GM21515 (cell line): ENCODE measurements around the gene ENTPD8.
A peak's percentile ranks its signal among the peaks of the same experiment; 100 is the strongest.
"Not testable (repeated sequence)": the region's sequence is repeated elsewhere in the genome, so short reads cannot be mapped to it uniquely, and the experiment has no call there.

Experiments
- ATAC-seq: cut with Tn5 transposase; IDR thresholded peaks from one replicate; pipeline ENCODE4 v1.9.1; 2021; ENCODE audit not compliant: unreplicated experiment

ENTPD8 gene

DNA sequence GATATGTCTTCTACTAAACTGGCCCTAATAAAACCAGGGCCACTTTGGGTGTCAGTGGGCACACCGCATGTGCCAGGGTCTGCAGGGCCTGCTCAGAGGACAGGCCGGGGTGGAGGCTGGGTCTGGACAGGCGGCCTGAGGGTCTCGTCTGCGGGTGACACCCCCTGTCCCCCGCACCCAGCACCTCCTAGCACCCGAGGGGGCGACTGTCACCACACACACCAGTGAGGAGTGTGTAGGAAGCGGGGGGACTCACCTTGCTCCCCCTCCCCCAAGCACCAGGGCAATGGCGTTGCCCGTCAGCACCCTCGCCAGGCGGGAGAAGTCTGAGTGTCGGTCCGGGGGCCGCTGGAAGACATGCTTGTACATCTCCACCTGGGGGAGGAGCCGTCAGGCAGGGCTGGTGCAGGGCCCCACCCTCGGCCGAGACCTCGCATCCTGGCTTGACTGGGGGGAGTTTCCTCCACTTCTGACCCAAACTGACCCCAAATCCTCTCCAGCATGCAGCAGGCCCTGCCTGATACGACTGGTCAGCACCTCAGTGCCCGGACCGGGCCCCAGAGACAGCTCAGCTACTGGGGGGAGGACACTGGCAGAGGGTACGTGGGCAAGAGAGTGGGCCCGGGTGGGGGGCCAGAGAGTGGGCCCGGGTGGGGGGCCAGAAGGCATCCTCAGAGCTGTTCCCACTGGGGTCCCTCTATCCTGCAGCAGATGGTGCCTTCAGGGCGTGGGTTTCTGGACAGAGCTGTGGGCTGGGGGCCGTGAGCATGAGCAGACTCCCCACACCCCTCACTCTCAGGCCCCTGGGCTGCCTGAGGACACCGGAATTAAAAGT lies 36.8 kb upstream of the ENTPD8 start:
- ATAC-seq, result no peak

DNA sequence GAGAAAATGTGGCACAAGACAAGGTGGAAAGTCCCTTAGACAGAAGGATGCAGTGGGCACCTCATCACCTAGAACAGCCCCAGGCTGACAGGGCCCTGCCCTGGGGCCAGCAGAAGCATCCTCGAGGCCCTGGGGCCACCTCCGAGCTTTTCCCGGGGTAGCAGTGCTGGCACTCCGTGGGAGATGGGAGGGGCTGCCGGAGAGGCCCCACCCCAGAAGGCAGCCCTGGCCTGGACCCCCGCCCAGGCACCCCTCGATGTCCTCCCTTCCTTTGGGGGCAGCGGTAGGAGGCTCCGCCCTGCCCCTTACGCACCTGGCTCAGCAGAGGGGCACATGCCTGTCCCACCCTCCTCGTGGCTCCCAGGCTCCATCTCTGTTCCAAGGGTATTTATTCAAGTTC lies 35.7 kb upstream of the ENTPD8 start:
- ATAC-seq, result no peak

DNA sequence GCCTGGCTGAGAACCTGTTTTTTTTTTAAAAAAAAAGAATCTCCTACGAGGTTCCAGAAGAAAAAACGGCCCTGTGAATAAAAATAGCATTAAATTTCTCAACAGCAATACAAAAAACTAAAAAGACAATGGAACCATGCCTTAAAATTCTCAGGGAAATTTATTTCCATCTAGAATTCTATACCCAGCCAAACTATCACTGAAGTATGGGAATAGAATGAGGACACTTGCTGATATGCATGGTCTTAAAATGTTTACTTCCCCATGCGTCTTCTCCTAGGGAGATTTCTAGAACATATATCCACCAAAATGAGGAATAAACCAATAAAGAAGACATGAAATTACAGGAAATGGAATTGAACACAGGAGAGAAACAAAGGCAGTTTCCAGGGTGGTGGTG lies 34.5 kb upstream of the ENTPD8 start:
- no peak for ATAC-seq

DNA sequence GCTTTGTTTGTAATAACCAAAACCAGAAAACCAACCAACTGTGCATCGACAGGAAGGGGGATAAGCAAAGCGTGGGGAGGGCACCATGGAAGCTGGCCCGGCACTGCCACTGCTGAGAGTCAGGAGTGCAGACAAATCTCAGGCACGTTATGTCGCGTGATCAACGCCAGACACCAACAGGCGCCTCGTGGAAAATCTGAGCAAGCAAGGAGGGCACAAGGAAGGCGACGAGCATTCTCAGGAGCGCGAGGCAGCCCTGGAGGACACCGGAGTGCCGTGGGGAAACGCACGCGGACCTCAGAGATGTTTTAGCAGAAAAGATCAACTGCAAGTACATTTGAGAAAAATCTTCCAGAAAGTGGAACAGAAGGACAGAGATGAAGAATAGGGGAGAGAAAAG lies 33.1 kb upstream of the ENTPD8 start:
- no peak for ATAC-seq

DNA sequence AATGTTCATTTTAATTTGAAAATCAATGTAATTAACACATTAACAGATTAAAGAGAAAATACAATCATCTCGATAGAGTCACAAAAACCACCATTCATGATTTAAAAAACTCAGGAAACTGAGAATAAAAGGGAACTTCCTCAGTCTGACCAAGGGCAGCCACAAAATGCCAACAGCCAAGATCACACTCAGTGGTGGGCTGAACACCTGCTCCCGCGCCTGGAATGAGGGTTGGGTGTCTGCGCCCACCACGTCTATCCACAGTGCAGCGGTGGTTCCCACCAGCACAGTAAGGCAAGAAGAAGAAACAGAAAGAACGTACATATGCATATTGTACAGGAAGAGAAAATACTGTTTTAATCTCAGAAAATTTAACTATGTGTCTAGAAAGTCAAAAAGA lies 29.6 kb upstream of the ENTPD8 start:
- no peak for ATAC-seq

DNA sequence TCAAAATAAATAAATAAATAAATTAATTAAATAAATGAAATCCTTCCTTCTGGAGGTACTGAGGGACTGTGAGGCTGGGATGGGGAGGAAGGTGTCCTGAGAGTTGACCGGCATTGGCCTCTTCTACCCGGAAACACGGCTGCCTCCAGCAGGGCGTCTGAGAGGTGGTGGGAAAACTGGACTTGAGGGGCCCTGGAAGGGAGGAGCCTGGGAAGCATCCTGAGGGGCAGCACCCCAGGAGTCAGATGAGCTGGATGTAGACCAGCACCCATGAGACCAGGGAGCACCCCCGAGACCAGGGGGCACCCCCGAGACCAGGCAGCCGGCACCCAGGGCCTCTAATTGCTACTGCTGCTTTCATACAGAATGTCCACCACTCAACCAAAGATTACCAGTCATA lies 26.7 kb upstream of the ENTPD8 start:
- ATAC-seq, result no peak

DNA sequence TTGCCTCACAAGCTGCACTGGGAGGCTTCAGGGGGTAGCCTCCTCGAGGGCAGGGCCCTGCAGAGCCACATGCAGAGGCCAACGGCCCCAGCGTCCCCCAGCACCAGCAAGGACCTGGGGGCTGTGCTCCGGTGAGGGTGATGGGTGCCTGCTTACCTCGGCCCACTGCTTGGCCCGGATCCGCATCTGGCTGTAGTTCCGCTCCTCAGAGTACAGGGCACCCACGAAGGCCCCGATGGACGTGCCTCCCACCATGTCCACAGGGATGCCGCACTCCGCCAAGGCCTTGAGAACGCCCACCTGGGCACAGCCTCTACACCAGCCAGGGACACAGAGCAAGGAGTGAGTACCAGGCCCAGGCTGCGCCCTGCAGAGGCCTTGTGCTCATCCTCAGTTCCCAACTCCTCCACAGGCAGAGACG lies 26.0 kb upstream of the ENTPD8 start:
- no peak for ATAC-seq

DNA sequence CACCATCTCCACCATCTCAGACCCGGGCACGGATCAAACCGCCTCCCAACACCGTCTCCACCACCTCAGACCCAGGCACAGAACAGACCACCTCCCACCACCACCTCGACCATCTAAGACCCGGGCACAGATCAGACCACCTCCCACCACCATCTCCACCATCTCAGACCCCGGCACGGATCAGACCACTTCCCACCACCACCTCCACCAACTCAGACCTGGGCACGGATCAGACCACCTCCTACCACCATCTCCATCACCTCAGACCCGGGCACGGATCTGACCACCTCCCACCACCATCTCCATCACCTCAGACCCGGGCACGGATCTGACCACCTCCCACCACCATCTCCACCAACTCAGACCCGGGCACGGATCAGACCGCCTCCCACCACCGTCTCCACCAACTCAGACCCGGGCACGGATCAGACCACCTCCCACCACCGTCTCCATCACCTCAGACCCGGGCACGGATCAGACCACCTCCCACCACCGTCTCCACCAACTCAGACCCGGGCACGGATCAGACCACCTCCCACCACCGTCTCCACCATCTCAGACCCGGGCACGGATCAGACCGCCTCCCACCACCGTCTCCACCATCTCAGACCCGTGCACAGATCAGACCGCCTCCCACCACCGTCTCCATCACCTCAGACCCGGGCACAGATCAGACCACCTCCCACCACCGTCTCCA lies 25.4 kb upstream of the ENTPD8 start:
- ATAC-seq, result not testable (repeated sequence)

DNA sequence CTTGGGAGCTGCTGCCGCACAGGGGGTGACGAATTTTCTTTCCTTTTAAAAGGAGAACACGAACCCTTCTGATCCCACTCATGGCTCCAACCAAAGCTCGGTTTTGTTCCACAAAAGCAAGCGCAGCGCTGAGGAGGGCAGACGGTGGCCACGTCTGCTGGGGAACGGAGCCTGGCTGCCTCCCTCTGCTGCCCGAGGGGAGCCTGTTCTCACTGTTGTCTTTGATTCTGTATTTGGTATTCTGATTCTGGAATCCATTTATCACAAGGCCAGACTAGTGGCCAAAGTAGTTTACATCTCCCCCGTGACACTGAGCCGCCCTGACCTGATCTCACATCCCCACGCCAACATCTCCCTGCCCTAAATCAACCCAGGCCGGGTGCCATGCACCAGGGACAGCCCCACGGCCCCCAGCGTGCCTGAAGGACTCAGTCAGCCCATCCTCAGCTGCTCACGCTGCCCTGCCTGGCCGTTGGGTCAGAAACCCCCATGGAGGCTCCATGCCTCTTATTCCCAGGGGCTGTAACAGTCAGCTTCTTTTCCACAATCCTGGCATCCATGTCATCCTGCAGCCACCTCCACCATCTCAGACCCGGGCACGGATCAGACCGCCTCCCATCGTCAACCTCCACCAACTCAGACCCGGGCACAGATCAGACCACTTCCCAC lies 24.7 kb upstream of the ENTPD8 start:
- ATAC-seq, result no peak

DNA sequence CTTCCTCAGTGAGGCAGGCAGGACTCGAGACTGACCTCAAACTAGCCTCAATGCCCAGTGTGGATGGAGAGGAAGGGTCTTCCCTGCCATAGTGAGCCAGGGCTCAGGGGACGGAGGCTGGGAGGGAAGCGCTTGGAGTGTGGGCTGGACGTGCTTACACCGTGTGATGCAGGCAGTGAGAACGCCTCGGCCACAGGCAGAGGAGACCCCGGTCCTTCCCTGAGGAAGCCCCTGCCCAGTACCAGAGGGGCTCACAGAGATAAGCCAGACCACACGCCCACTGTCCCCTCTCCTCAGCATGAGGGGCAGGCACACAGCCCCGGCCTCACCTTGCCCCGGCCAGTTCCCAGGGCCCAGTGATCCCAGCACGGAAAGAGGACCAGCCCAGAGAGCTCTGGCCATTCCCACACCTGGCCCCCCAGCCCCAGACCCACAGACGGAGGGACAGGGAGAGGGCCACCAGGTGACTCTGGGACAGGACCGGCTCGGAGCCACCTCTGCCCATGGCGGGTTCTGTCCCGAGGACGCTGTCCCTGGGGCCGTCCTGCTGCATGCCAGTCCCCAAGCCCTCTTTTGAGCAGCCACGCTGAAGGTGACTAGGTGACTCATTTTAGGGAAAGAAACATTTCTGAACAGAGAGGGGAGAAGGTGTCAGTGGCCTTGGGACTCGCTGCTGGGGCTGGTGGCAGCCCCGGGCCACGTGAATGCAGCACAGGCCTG lies 24.0 kb upstream of the ENTPD8 start:
- ATAC-seq, result no peak

DNA sequence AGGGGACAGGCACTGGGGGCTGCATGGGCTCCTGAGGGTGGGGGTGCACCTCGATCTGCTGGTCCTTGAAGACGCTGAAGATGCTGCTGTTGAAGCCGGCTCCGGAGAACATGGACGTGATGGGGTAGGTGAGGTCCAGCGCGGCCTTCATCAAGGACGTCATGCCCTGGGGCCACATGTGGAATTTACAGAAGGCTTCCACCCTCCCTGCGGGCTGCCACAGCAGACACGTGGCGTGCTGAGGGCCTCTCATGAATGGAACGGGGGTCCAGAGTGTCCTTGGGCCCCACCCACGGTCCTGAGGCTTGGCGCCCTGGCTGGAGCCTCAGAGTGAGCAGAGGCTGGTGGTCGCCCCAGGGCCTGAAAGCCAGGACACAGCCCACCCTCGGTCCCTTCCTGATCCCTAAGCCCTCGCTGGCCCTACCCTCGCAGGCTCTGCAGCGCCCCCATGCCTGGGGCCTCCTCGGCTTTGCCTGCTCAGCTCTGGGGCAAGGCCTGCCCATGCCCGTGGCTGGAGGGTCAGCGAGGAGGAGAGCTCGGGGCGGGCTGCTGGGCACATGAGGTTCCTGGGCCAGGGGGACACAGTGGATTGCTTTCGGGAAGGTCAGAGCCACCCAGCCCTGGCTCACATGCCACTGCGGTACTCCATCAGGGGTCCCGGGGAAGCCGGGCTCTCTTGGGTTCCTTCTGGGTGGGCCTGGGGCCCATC lies 23.3 kb upstream of the ENTPD8 start:
- no peak for ATAC-seq

DNA sequence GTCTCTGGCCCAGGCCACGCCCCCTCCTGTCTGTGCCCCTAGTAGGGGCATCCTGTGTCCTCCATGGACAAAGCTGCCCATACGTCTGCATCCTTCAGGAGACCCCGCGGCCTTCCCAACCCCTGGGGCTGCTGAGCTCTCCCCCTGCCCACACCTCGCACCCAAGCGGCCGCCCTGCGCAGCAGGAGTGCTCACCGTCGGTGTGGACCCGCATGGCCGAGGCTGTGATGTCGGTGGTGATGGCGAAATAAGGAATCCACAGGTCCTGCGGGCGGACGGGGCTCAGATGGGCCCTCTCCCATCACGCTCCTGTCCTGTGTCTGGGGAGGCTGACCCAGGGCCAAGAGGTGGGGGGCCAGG lies 22.8 kb upstream of the ENTPD8 start:
- no peak for ATAC-seq

DNA sequence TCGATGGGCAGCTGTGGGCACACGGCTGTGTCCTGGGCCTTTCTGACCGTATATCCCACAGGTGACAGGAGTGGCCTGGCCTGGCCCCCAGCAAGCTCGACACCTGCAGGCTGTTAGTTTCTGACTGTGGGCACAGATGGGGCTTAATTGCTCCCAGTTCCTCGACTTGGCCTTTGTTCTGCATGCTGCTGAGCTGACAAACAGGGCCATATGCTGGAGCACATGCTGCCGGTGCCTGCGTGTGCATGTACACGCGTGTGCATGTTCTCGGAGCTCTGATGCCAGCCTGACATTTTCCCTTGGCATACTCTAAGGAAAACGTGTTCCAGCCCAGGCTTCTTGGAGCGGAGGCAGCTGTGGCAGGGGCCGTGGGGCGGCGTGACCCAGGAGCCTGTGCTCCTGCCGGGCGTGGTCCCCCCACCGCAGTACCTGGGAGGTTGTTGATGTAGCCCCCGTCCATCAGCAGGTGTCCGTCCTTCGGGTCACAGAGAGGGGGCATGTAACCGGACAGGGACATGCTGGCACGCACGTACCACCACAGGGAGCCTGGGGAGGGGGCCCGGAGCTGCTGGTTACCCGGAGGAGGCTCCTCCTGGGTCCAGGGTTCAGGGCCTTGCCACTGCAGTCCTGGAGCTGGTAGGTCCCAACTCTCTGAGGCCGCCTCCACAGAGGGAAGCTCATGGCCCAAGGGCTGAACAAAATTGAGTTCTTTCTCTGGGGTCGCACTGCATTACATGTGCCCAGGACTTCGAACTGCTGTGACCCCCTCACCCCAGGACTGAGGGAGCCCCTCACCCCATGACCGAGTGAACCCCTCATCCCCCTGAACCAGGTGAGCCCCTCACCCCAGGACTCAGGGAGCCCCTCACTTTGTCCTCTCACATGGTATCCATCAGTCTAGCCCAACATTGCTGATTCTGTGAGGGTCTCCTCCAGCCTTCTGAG lies 22.1 kb upstream of the ENTPD8 start:
- ATAC-seq, result no peak

DNA sequence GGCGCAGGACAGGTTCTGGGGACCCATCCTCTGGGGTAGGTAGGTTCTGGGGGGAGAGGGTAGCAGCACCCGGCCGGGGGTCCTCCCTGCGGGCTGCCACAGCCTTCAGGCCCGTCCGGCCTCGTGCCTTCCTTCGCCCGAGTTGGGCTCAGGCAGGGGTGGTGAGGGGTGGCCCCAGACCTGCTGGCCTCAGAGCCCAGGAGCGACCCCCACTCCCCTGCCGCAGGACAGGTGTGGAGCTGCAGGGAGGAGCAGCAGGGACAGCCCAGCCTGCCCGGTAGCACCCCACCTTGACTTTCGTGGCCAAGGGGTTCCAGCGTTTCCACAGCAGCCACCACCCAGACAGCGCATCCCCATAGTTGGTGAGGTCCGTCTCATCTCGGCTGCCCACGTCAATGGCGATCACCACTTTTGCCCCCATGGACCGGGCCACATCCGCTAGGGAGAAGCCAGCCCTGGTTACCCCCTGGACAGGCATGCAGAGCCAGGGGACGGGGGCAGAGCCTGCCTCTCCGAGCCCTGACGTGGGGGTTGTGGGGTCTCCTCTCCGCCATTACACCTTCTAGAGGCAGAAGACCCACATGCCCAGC lies 21.3 kb upstream of the ENTPD8 start:
- ATAC-seq, result no peak

DNA sequence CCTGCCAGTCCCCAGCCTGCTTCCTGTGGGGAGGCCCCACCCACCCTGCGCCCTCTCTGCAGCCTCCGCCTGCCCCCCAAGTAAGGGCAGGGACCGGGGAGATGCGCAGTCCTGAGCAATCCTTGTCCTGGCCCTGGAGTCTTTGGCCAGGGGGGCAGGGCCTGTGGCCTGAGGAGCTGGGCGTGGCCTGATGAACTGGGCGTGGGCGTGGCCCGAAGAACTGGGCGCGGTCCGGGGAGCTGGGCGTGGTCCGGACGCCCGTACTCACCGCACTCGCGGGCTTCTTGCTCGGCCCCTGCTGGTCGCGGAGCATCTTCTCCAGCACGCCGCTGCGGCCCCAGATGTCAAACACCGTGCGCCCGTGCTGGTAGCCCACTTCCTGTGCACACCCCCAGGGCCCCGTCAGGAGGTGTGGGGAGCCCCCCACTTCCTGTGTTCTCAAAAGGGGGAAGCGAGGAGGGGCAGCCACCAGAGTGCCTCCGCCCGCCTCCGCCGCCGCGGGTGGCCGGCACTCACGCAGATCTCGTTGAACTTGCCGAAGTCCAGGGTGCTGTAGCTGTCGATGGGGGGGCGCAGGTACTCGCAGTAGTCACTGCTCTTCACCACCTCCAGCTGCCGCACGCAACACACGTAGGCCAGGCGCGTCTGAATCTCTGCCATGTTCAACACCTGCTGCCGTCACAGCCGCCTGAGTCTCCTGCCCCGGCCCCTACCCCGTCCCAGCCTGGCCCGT lies 20.7 kb upstream of the ENTPD8 start:
- ATAC-seq, result peak; percentile 38

DNA sequence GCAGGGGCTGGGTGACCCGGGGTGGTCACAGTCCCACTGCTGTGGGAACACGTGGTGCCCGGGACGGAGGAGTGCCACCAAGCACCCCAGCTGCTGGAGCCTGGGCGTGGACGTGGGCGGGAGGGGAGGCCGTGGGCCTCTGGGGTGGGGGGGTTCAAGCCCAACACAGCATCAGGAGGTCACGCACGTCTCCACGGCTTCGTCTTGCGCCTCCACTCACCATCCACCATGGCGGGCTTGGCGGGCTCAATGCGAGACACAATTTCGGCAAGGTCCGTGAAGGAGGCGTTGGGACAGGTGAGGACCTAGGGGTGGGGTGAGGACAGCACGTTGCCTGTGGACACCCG lies 20.1 kb upstream of the ENTPD8 start:
- ATAC-seq, result no peak

DNA sequence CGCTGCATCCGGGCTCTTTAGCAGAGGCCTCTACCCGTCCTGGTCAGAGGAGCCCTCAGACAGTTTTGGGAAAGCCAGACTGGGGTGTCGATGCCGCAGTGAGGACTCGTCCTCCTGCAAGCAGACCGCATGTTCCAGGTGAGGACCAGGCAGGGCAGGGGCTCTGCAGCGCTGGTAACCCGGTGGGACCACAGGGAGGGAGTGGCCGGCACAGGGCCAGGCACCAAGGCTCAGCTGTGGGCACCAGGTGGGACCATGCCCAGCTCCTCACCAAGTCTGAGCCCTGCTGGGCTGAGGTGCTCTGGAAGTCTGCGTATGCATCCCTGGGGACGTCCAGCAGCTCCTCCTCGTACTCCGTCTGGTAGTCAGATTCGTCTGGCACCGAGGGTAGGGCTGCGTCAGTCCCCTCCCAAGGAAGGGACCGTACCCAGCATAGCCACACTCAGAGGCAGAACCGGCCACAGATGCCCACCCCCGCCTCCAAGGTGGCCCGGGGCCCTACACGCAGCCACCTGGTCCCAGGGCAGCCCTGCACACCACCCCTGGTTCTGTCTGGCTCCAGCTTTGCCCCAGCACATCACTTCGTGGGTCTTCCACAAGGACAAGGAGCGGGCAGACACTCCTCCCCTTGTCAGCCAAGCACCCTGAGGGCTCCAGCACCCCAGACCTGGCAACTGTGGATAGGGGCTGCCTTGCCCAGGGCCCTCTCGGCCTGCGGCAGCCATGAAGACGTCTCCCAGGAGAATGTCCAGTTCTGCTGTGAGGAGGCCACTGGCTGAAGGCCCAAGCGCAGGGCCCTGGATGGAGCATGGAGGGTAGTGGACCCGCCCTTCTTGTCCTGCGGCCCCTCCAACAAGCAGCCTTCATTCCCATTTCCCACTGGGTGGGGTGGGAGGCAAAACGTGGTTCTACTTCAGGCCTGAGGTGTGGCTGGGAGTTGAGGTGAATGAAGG lies 19.5 kb upstream of the ENTPD8 start:
- no peak for ATAC-seq
